Neural cell (in vitro differentiated cells): Measurements from ENCODE around the gene CENPP. TPM values are rescaled to one million over a fixed set of nuclear protein-coding genes. Genes with fewer than 3 reads are reported as not detected.

Experiments
- H2AFZ ChIP-seq: fragments of 200-600, 300-800 bp; sonication (generic), shearing (Covaris generic); 2 replicates; pipeline ENCODE4 v1.6.0; 2014; ENCODE audit warnings: low read depth, mild to moderate bottlenecking, antibody characterized with exemption, low read length, moderate library complexity
- H3F3A ChIP-seq: fragments of 200-600 bp; shearing (Covaris generic); 2 replicates; pipeline ENCODE4 v1.6.1; 2016; ENCODE audit warnings: mild to moderate bottlenecking, moderate library complexity, mixed read lengths, antibody characterized with exemption, low read length; ENCODE audit not compliant: insufficient read depth, poor library complexity, severe bottlenecking
- H3K27ac ChIP-seq: fragments of 200-600, 300-800 bp; sonication (generic), shearing (Covaris generic); 2 replicates; pipeline ENCODE4 v1.5.1; 2014; ENCODE audit warnings: mild to moderate bottlenecking, low read length, moderate library complexity
- H3K27me3 ChIP-seq: fragments of 300-800, 200-600 bp; sonication (generic), shearing (Covaris generic); 2 replicates; pipeline ENCODE4 v1.6.0; 2014; ENCODE audit warnings: mild to moderate bottlenecking, low read depth, low read length, moderate library complexity; ENCODE audit not compliant: insufficient read depth
- H3K36me3 ChIP-seq: fragments of 300-800, 200-600 bp; sonication (generic), shearing (Covaris generic); 2 replicates; pipeline ENCODE4 v1.5.1; 2014; ENCODE audit warnings: mild to moderate bottlenecking, antibody characterized with exemption, low read length, moderate library complexity; ENCODE audit not compliant: insufficient read depth
- H3K4me2 ChIP-seq: fragments of 300-800, 200-600 bp; sonication (generic), shearing (Covaris generic); 2 replicates; pipeline ENCODE4 v1.6.0; 2014; ENCODE audit warnings: mild to moderate bottlenecking, low read length
- H3K4me3 ChIP-seq: fragments of 300-800, 200-600 bp; sonication (generic), shearing (Covaris generic); 2 replicates; pipeline ENCODE4 v1.5.1; 2014; ENCODE audit warnings: mild to moderate bottlenecking, low read length, moderate library complexity
- H3K79me2 ChIP-seq: fragments of 200-600 bp; shearing (Covaris generic); replicated peaks from 2 replicates; pipeline ENCODE4 v1.6.0; 2014; ENCODE audit warnings: mild to moderate bottlenecking, low read length, moderate library complexity; ENCODE audit not compliant: insufficient read depth
- H3K9ac ChIP-seq: fragments of 300-800, 200-600 bp; sonication (generic), shearing (Covaris generic); 2 replicates; pipeline ENCODE4 v1.6.1; 2016; ENCODE audit warnings: mild to moderate bottlenecking, low read length, mixed read lengths
- H3K9me2 ChIP-seq: fragments of 200-600 bp; shearing (Covaris generic); 2 replicates; pipeline ENCODE4 v1.6.1; 2016; ENCODE audit warnings: mild to moderate bottlenecking, low read length, mixed read lengths; ENCODE audit not compliant: insufficient read depth
- H3K9me3 ChIP-seq: fragments of 200-600, 300-800 bp; sonication (generic), shearing (Covaris generic); 2 replicates; pipeline ENCODE4 v1.6.1; 2016; ENCODE audit warnings: mild to moderate bottlenecking, mixed run types, low read length, moderate library complexity, mixed read lengths
- H4K20me1 ChIP-seq: fragments of 200-600 bp; shearing (Covaris generic); 2 replicates; pipeline ENCODE4 v1.6.1; 2016; ENCODE audit warnings: mild to moderate bottlenecking, mixed run types; ENCODE audit not compliant: insufficient read depth
- CTCF ChIP-seq: fragments of 450-650 bp; IDR thresholded peaks from 2 replicates; pipeline ENCODE4 v1.5.1; 2014; ENCODE audit warnings: antibody characterized with exemption, mild to moderate bottlenecking, moderate library complexity; ENCODE audit not compliant: poor library complexity, severe bottlenecking
- EP300 ChIP-seq: fragments of 450-650 bp; conservative IDR thresholded peaks from 2 replicates; pipeline ENCODE4 v1.6.1; 2014; ENCODE audit warnings: antibody characterized with exemption, mild to moderate bottlenecking, moderate library complexity; ENCODE audit not compliant: poor library complexity, severe bottlenecking
- EZH2 ChIP-seq: fragments of 200-600, 300-800 bp; shearing (Covaris generic), sonication (generic); IDR thresholded peaks from 2 replicates; pipeline ENCODE4 v1.6.1; 2014; ENCODE audit warnings: antibody characterized with exemption, low read length, borderline replicate concordance, mild to moderate bottlenecking; ENCODE audit not compliant: insufficient read depth, poor library complexity, severe bottlenecking
- MXI1 ChIP-seq: fragments of 450-650 bp; conservative IDR thresholded peaks from 2 replicates; pipeline ENCODE4 v1.6.1; 2014; ENCODE audit warnings: antibody characterized with exemption, mild to moderate bottlenecking; ENCODE audit not compliant: poor library complexity, severe bottlenecking
- POLR2AphosphoS5 ChIP-seq: IDR thresholded peaks from 2 replicates; pipeline ENCODE4 v1.6.1; 2012
- RAD21 ChIP-seq: fragments of 450-650 bp; conservative IDR thresholded peaks from 2 replicates; pipeline ENCODE4 v1.6.1; 2014; ENCODE audit warnings: antibody characterized with exemption, mild to moderate bottlenecking, moderate library complexity
- REST ChIP-seq: IDR thresholded peaks from 2 replicates; pipeline ENCODE4 v1.6.1; 2012; ENCODE audit warnings: borderline replicate concordance
- SMC3 ChIP-seq: fragments of 450-650 bp; conservative IDR thresholded peaks from 2 replicates; pipeline ENCODE4 v1.6.1; 2014; ENCODE audit warnings: antibody characterized with exemption, mild to moderate bottlenecking, moderate library complexity; ENCODE audit not compliant: poor library complexity
- TAF1 ChIP-seq: IDR thresholded peaks from 2 replicates; pipeline ENCODE4 v1.6.1; 2012; ENCODE audit warnings: low read depth
- polyA plus RNA-seq: library from polyadenylated mRNA; depleted of rRNA; stranded (reverse); fragments of >200 nt; gene quantifications from 2 replicates; pipeline ENCODE4 v1.2.3, GENCODE V29; 2014

The CENPP gene
- polyA plus RNA-seq, 1 donor from 2014 or later: 5.0 TPM

- Histone ChIP-seq H3K9me3 (no peaks in the 10 kb centered on the region), H2AFZ (no peak overlapping the region), H3K4me3 (no peak overlapping the region), H3K79me2 (no peaks in the 10 kb centered on the region), H3K36me3 (no peaks in the 10 kb centered on the region), H3K9me2 (no peaks in the 10 kb centered on the region), H3K9ac (no peak overlapping the region), H3K4me2 (no peak overlapping the region), H3F3A (no peaks in the 10 kb centered on the region), H3K27ac (no peak overlapping the region), H4K20me1 (no peaks in the 10 kb centered on the region), H3K27me3 (no peaks in the 10 kb centered on the region)
- no peak for TF ChIP-seq SMC3
- no peak for TF ChIP-seq RAD21
- TF ChIP-seq CTCF: no peak
- TF ChIP-seq EZH2: no peak
- no peak for TF ChIP-seq TAF1
- no peak for TF ChIP-seq MXI1
These were observed 237.7 kb downstream of the CENPP start for GRCh38 chr9:92563116-92564100.

GRCh38 chr9:92564504-92564903 lies 238.8 kb downstream of the CENPP start:
- H3K4me2 ChIP-seq: no peak overlapping the region
- H3K27ac ChIP-seq: no peak overlapping the region
- TF ChIP-seq SMC3: no peak
- no peak for TF ChIP-seq MXI1
- no peak for TF ChIP-seq REST
- TF ChIP-seq EP300: no peak
- no peak for TF ChIP-seq RAD21
- no peak for TF ChIP-seq POLR2AphosphoS5
- no peak for TF ChIP-seq CTCF
- no peak for TF ChIP-seq EZH2
- TF ChIP-seq TAF1: no peak

More at GRCh38 chr9:92564504-92564903, 238.8 kb downstream of the CENPP start:
- no peaks in the 10 kb centered on the region for H4K20me1 ChIP-seq
- no peaks in the 10 kb centered on the region for H3F3A ChIP-seq
- no peaks in the 10 kb centered on the region for H3K36me3 ChIP-seq
- H3K79me2 ChIP-seq: no peaks in the 10 kb centered on the region
- H3K9me3 ChIP-seq: no peaks in the 10 kb centered on the region
- no peaks in the 10 kb centered on the region for H3K27me3 ChIP-seq
- no peaks in the 10 kb centered on the region for H3K9me2 ChIP-seq
- no peak overlapping the region for H3K9ac ChIP-seq
- H3K4me3 ChIP-seq: no peak overlapping the region
- H2AFZ ChIP-seq: no peak overlapping the region
